Activated T-cell treated with anti-CD3 and anti-CD28 coated beads, Interleukin-2, amount 50 U/mL, for 24 hours (primary cell): ENCODE measurements around the gene KPNA6.
A peak's percentile ranks its signal among the peaks of the same experiment; 100 is the strongest.

Experiments used
- DNase-seq: peaks from one replicate; pipeline ENCODE4 v3.0.0-alpha.2; 2020
- H3K27ac Mint-ChIP-seq: 2 replicates; pipeline ENCODE4 v1.8.0; 2020; ENCODE audit warnings: mild to moderate bottlenecking, mixed read lengths
- H3K27me3 Mint-ChIP-seq: 2 replicates; pipeline ENCODE4 v1.8.0; 2020; ENCODE audit warnings: mixed read lengths
- H3K36me3 Mint-ChIP-seq: 2 replicates; pipeline ENCODE4 v1.8.0; 2020; ENCODE audit warnings: low read depth, mixed read lengths
- H3K4me1 Mint-ChIP-seq: 2 replicates; pipeline ENCODE4 v1.8.0; 2020; ENCODE audit warnings: low read depth, mixed read lengths
- H3K4me3 Mint-ChIP-seq: 2 replicates; pipeline ENCODE4 v1.8.0; 2020; ENCODE audit warnings: mild to moderate bottlenecking, moderate library complexity, mixed read lengths
- H3K9me3 Mint-ChIP-seq: 2 replicates; pipeline ENCODE4 v1.8.0; 2020; ENCODE audit warnings: mixed read lengths

The KPNA6 gene

GRCh38 chr1:32199043-32199716, 91.3 kb downstream of the KPNA6 start:
- Mint-ChIP-seq H3K4me1 (peaks cover 79% of the 10 kb centered on the region), H3K27me3 (no peaks in the 10 kb centered on the region), H3K27ac (peak overlapping the region; percentile 79), H3K9me3 (no peaks in the 10 kb centered on the region), H3K36me3 (peaks cover 52% of the 10 kb centered on the region), H3K4me3 (no peak overlapping the region)
- no peak for DNase-seq

- Mint-ChIP-seq H3K4me3 (peak overlapping the region; percentile 80), H3K4me1 (peaks cover 76% of the 10 kb centered on the region), H3K36me3 (peaks cover 51% of the 10 kb centered on the region), H3K9me3 (no peaks in the 10 kb centered on the region), H3K27me3 (no peaks in the 10 kb centered on the region), H3K27ac (peak overlapping the region; percentile 79)
- DNase-seq = no peak
These were observed 91.8 kb downstream of the KPNA6 start for GRCh38 chr1:32199717-32200072.

GRCh38 chr1:32200226-32201010, 92.6 kb downstream of the KPNA6 start, which contains the start of gene CCDC28B:
Gene CCDC28B, plus strand, starts transcription at chr1:32200595. Its CDS starts 1,341 bp downstream, at chr1:32201936.
- Mint-ChIP-seq H3K27me3 (no peaks in the 10 kb centered on the region), H3K9me3 (no peaks in the 10 kb centered on the region), H3K4me3 (peak within 1 kb of the TSS; percentile 80), H3K27ac (peak within 1 kb of the TSS; percentile 79), H3K4me1 (peaks cover 72% of the 10 kb centered on the region), H3K36me3 (peaks cover 45% of the 10 kb centered on the region)
- peak; percentile 77 for DNase-seq

GRCh38 chr1:32201011-32201855, 93.4 kb downstream of the KPNA6 start:
- H3K9me3 Mint-ChIP-seq = no peaks in the 10 kb centered on the region
- H3K4me3 Mint-ChIP-seq = peak overlapping the region; percentile 80
- H3K27me3 Mint-ChIP-seq = no peaks in the 10 kb centered on the region
- peak overlapping the region; percentile 79 for H3K27ac Mint-ChIP-seq
- DNase-seq = peak; percentile 83
- H3K36me3 Mint-ChIP-seq = peaks cover 45% of the 10 kb centered on the region
- H3K4me1 Mint-ChIP-seq = peaks cover 69% of the 10 kb centered on the region

- H3K36me3 Mint-ChIP-seq = peaks cover 33% of the 10 kb centered on the region
- H3K27ac Mint-ChIP-seq = peak overlapping the region; percentile 88
- no peaks in the 10 kb centered on the region for H3K27me3 Mint-ChIP-seq
- H3K4me3 Mint-ChIP-seq = peak overlapping the region; percentile 90
- H3K4me1 Mint-ChIP-seq = peaks cover 54% of the 10 kb centered on the region
- H3K9me3 Mint-ChIP-seq = no peaks in the 10 kb centered on the region
- no peak for DNase-seq
These were observed 97.1 kb downstream of the KPNA6 start for GRCh38 chr1:32204943-32205361.

GRCh38 chr1:32205401-32206370, 97.8 kb downstream of the KPNA6 start, which contains the start of gene IQCC:
Gene IQCC, plus strand, starts transcription at chr1:32205671. Its CDS starts 11 bp downstream, at chr1:32205682.
- peak; percentile 88 for DNase-seq
- peaks cover 46% of the 10 kb centered on the region for H3K4me1 Mint-ChIP-seq
- H3K9me3 Mint-ChIP-seq = no peaks in the 10 kb centered on the region
- H3K4me3 Mint-ChIP-seq = peak within 1 kb of the TSS; percentile 90
- H3K27ac Mint-ChIP-seq = peak within 1 kb of the TSS; percentile 88
- peaks cover 33% of the 10 kb centered on the region for H3K36me3 Mint-ChIP-seq
- no peaks in the 10 kb centered on the region for H3K27me3 Mint-ChIP-seq

GRCh38 chr1:32208469-32208868, 100.6 kb downstream of the KPNA6 start:
- H3K36me3 Mint-ChIP-seq = peaks cover 37% of the 10 kb centered on the region
- no peak for DNase-seq
- H3K9me3 Mint-ChIP-seq = no peaks in the 10 kb centered on the region
- H3K4me1 Mint-ChIP-seq = peaks cover 29% of the 10 kb centered on the region
- H3K4me3 Mint-ChIP-seq = no peak overlapping the region
- H3K27me3 Mint-ChIP-seq = no peaks in the 10 kb centered on the region
- H3K27ac Mint-ChIP-seq = no peak overlapping the region

- no peaks in the 10 kb centered on the region for H3K9me3 Mint-ChIP-seq
- no peak within 1 kb of the TSS for H3K4me3 Mint-ChIP-seq
- DNase-seq = no peak
- H3K36me3 Mint-ChIP-seq = peaks cover 37% of the 10 kb centered on the region
- H3K4me1 Mint-ChIP-seq = peaks cover 25% of the 10 kb centered on the region
- no peaks in the 10 kb centered on the region for H3K27me3 Mint-ChIP-seq
- no peak within 1 kb of the TSS for H3K27ac Mint-ChIP-seq
These were observed 101.1 kb downstream of the KPNA6 start, which contains the start of gene DCDC2B for GRCh38 chr1:32208891-32209328. Gene DCDC2B, plus strand, starts transcription at chr1:32209089. Its CDS starts 5 bp downstream, at chr1:32209094.

GRCh38 chr1:32215629-32216480, 108.0 kb downstream of the KPNA6 start:
- Mint-ChIP-seq H3K4me3 (no peak overlapping the region), H3K27ac (peak overlapping the region; percentile 68), H3K4me1 (peaks cover 22% of the 10 kb centered on the region), H3K36me3 (peaks cover 52% of the 10 kb centered on the region), H3K27me3 (no peaks in the 10 kb centered on the region), H3K9me3 (no peaks in the 10 kb centered on the region)
- DNase-seq = peak; percentile 66

GRCh38 chr1:32216566-32216965, 108.7 kb downstream of the KPNA6 start:
- Mint-ChIP-seq H3K4me3 (no peak overlapping the region), H3K9me3 (no peaks in the 10 kb centered on the region), H3K36me3 (peaks cover 55% of the 10 kb centered on the region), H3K27me3 (no peaks in the 10 kb centered on the region), H3K4me1 (peaks cover 29% of the 10 kb centered on the region), H3K27ac (peak overlapping the region; percentile 66)
- no peak for DNase-seq

GRCh38 chr1:32219022-32219421, 111.2 kb downstream of the KPNA6 start:
- DNase-seq = no peak
- Mint-ChIP-seq H3K27me3 (no peaks in the 10 kb centered on the region), H3K4me3 (no peak overlapping the region), H3K36me3 (peaks cover 75% of the 10 kb centered on the region), H3K4me1 (peaks cover 38% of the 10 kb centered on the region), H3K9me3 (no peaks in the 10 kb centered on the region), H3K27ac (peak overlapping the region; percentile 57)

- Mint-ChIP-seq H3K27me3 (no peaks in the 10 kb centered on the region), H3K27ac (peak overlapping the region; percentile 99), H3K9me3 (no peaks in the 10 kb centered on the region), H3K36me3 (peaks cover 79% of the 10 kb centered on the region), H3K4me1 (peaks cover 43% of the 10 kb centered on the region), H3K4me3 (peak overlapping the region; percentile 98)
- no peak for DNase-seq
These were observed 113.1 kb downstream of the KPNA6 start for GRCh38 chr1:32220746-32221580.
